ENCODE data around the gene ANAPC5.

The ANAPC5 gene

DNA sequence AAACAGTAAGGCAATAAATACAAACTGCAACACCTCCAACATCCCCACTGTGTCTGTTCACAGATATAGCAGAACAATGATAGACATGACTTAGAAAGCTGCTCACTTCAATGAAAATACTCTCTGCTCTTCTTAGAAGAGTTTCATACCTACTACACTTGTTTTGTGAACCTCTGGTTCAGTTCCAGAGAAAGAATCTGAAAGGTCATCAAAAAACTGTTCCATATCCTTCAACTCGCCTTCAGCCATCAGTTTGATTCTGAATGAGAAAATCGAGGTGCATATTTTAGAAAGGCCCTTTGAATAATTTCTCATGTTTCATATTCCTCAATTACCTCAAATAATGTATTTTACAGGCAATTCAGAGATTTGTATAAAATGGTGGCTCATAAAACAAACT lies 5.5 kb downstream of the ANAPC5 start:
- TF ChIP-seq CTCF (IDR thresholded peaks at IDR 0.05; ENCODE audit: low read depth, low read length), result no peak
- no peak for DNase-seq (ENCODE audit: low read depth in 2 of 2)

GRCh38 chr12:121345151-121345815 lies 6.9 kb downstream of the ANAPC5 start:
- H3K4me3 ChIP-seq (replicated peaks in 1 of 2; ENCODE audit: low read depth in 2 of 2, low read length in 2 of 2), result no peak overlapping the region
- no peak for TF ChIP-seq CTCF (IDR thresholded peaks at IDR 0.05; ENCODE audit: low read depth, low read length)
- DNase-seq (ENCODE audit: low read depth in 2 of 2), result no peak

More for the DNA sequence above, 5.5 kb downstream of the ANAPC5 start:
- H3K4me3 ChIP-seq (replicated peaks in 1 of 2; ENCODE audit: low read depth in 2 of 2, low read length in 2 of 2), result no peak overlapping the region

- no peak for TF ChIP-seq CTCF (IDR thresholded peaks at IDR 0.05; ENCODE audit: low read depth, low read length)
- no peak overlapping the region for H3K4me3 ChIP-seq (replicated peaks in 1 of 2; ENCODE audit: low read depth in 2 of 2, low read length in 2 of 2)
- no peak for DNase-seq (ENCODE audit: low read depth in 2 of 2)
Observed at GRCh38 chr12:121344506-121344905, 7.7 kb downstream of the ANAPC5 start.

DNA sequence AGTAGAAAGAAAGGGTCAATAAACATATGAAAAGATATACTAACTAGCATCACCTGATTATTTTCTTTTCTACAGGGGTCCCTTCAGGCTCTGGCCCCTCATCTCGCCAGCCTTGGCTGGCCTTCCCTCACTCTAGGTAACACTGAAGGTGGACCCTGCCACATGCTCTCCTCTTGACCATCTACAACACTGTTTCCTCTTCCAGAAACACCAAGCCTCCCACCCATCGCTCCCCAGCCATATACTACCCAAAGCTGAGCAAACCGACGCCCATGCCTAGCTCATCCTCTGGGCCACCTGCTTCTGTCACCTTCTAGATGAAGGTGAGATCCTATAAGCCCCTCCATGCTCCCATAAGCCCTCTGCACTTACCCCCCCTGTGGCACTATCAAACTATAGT lies 14.8 kb downstream of the ANAPC5 start:
- H3K4me3 ChIP-seq (replicated peaks in 1 of 2; ENCODE audit: low read depth in 2 of 2, low read length in 2 of 2), result no peak overlapping the region
- no peak for TF ChIP-seq CTCF (IDR thresholded peaks at IDR 0.05; ENCODE audit: low read depth, low read length)
- DNase-seq (ENCODE audit: low read depth in 2 of 2), result no peak

GRCh38 chr12:121334513-121335343 lies 17.5 kb downstream of the ANAPC5 start:
- no peak overlapping the region for H3K4me3 ChIP-seq (replicated peaks in 1 of 2; ENCODE audit: low read depth in 2 of 2, low read length in 2 of 2)
- peak; percentile 83 for TF ChIP-seq CTCF (IDR thresholded peaks at IDR 0.05; ENCODE audit: low read depth, low read length)
- DNase-seq (ENCODE audit: low read depth in 2 of 2), result peak; percentile 85 to 86

GRCh38 chr12:121333747-121334146 lies 18.5 kb downstream of the ANAPC5 start:
- H3K4me3 ChIP-seq (replicated peaks in 1 of 2; ENCODE audit: low read depth in 2 of 2, low read length in 2 of 2), result no peak overlapping the region
- no peak for TF ChIP-seq CTCF (IDR thresholded peaks at IDR 0.05; ENCODE audit: low read depth, low read length)
- no peak for DNase-seq (ENCODE audit: low read depth in 2 of 2)
